Frontal cortex (tissue), 4 donors: ENCODE data around the gene CSNK1A1. TPM values are rescaled to one million over a fixed set of nuclear protein-coding genes. Genes with fewer than 3 reads are reported as not detected.
"Not testable (repeated sequence)": the region's sequence is repeated elsewhere in the genome, so short reads cannot be mapped to it uniquely, and the experiment has no call there.

Experiments
- DNase-seq, 2 donors: peaks; one replicate each; pipeline ENCODE4 v3.0.0; 2012; ENCODE audit warnings: low spot score in 2 of 2
- FAIRE-seq: peaks from 2 replicates; lab custom pipeline; 2012; peaks lifted over from hg19 to GRCh38; lab: Jason Lieb, UNC
- total RNA-seq: library from RNA; depleted of rRNA; stranded (reverse); fragments of >200 nt; gene quantifications from one replicate; pipeline ENCODE4 v1.2.3, GENCODE V29; 2014
- donor health status: control.
- donor health status: control.
- donor health status: control.

CSNK1A1 gene
- total RNA-seq, 1 donor from 2014 or later: 353 TPM

DNA sequence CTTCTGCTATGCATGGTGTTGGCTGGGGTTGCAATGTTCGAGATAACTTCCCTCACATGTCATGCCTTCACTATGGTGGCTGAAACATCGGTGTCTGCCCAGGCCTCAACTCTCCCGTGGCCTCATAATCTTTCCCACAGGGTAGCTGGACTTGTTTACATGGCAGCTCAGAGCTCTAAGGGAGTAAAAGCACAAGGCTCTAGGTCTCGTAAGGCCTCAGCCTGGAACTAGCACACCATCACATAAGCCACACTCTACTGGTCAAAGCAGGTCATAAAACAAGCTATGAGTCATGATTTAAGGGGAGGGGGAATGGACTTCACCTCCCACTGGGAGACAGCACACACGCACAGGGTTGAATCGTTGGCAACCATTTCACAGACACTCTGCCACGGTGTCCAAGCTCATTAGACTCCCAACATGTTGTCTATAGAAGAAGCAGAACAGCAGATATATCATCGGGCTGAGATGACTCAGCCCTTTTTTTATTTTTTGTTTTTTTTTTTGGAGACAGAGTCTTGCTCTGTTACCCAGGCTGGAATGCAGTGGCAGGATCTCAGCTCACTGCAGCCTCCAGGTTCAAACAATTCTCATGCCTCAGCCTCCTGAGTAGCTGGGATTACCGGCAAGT lies 105.4 kb downstream of the CSNK1A1 start:
- FAIRE-seq: no peak
- no peak for DNase-seq

DNA sequence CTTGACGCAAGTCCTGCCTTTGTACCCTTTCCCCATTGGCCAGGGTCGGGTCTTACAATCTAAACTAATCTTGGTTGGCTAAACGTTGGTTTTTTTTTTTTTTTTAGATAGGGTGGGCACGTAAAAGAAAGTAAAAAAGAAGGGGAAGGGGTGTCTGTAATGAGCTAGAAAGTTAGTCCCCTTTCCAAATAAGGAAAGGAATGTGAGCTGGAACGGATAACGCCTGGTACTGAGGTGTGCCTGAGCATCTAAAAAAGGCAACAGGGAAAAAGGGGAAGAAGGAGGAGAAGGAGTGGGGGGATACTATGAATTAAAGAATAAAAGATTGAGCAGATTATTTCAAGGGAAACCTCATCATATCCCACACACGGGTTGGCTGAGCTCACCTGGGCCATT lies 105.9 kb downstream of the CSNK1A1 start:
- no peak for DNase-seq
- FAIRE-seq: no peak

DNA sequence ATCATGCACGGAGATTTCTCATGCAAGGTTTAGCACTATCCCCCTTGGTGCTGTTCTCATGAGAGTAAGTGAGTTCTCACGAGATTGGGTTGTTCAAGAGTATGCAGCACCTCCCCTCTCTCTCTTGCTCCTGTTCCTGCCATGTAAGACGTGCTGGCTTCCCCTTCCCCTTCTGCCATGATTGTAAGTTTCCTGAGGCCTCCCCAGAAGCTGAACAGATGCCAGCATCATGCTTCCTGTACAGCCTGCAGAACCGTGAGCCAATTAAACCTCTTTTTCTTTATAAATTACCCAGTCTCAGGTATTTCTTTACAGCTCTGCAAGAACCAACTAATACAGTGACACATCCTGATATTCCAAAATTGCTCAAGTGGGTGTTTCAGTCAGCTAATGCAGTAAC lies 106.8 kb downstream of the CSNK1A1 start:
- not testable (repeated sequence) for DNase-seq, FAIRE-seq

DNA sequence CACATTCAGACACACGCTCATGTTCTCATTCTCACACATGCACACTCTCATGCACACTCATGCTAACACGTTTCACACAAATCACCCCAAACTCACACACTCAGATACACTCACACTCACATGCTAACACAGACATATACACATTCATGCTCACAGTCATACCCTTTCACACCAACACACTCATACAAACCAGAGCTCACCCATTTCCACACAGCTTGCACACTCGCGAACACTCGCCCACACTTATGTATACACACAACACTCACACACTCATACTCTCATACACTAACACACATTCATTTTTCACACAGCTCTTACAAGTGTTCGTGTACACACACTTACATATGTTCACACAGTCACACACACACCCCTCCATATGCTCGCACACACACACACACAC lies 108.0 kb downstream of the CSNK1A1 start:
- FAIRE-seq (no peak), DNase-seq (no peak)

DNA sequence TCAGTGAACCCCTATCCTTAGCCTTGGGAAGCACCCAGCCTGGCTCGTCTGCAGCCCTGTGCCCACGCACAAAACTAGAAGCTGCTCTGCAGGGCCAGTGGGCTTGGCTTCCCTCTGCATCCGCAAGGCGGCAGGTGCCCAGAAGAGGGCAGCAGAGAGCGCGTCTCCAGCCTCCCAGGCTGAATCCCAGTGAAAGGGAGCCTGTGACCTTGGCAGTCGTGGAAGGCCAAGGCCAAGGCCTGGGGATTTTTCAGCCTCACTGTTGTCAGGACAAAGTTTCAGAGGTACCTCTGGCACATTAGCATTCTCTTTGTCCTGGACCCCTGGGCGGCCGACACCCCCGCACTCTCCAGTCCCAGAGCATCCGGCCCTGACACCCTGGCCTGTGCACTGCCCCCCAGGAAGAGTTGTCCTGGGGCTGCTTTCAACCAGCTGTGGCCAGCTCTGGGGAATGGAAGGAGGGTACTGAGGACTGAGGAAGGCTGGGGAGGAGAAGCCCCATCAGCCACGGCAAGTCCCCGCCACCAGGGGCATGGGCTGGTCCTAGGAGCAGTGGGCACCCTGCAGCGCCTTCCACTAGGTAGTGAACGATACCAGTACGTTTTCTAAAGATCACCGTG lies 108.6 kb downstream of the CSNK1A1 start:
- DNase-seq (peak; percentile 45 to 86), FAIRE-seq (no peak)

Other genes with a start within 250 kb of the CSNK1A1 start
- gene GRPEL2, start 205.9 kb downstream of the CSNK1A1 start, total RNA-seq: 64.4 TPM
- 11.0 TPM for gene PCYOX1L, start 193.4 kb downstream of the CSNK1A1 start, total RNA-seq
- not detected for gene IL17B, start 172.1 kb downstream of the CSNK1A1 start, total RNA-seq
- 1.2 TPM for gene ARHGEF37, start 30.1 kb upstream of the CSNK1A1 start, total RNA-seq
- gene PPARGC1B, start 178.9 kb upstream of the CSNK1A1 start, total RNA-seq: 0.82 TPM